A375 (cell line): ENCODE results near the gene FIBCD1. TPM values are rescaled to one million over a fixed set of nuclear protein-coding genes. Genes with fewer than 3 reads are reported as not detected.

ENCODE experiments used
- total RNA-seq: library from RNA; depleted of rRNA; stranded (reverse); fragments of >200 nt; shearing (Covaris generic); gene quantifications from 2 replicates; pipeline ENCODE4 v1.2.3, GENCODE V29; 2014; rRNA removed

The FIBCD1 gene
- 1.1 and 6.1 TPM in 2 replicates for total RNA-seq

GRCh38 chr9:130938652-130939404, at the start of gene FIBCD1:
FIBCD1 (minus strand) TSS chr9:130939247; CDS start chr9:130938607, 640 bp downstream.

GRCh38 chr9:130896233-130897014, 42.6 kb downstream of the FIBCD1 start, which contains the start of gene QRFP:
QRFP (minus strand) TSS chr9:130896812; CDS start chr9:130893838, 2,974 bp downstream.

Other genes starting within 250 kb of the FIBCD1 start
- 70.8 and 84.0 TPM in 2 replicates for gene EXOSC2, start 245.5 kb downstream of the FIBCD1 start, total RNA-seq
- gene ABL1, start 104.0 kb downstream of the FIBCD1 start, total RNA-seq: 30.1 and 30.9 TPM in 2 replicates
- not detected in 2 replicates for gene QRFP, start 42.4 kb downstream of the FIBCD1 start, total RNA-seq
- 0.11 and 1.5 TPM in 2 replicates for gene LAMC3, start 69.9 kb upstream of the FIBCD1 start, total RNA-seq
- gene AIF1L, start 157.3 kb upstream of the FIBCD1 start, total RNA-seq: 30.1 and 30.9 TPM in 2 replicates
- gene NUP214, start 186.3 kb upstream of the FIBCD1 start, total RNA-seq: 23.5 and 24.2 TPM in 2 replicates